ENCODE measurements around the gene GCGR. TPM values are rescaled to one million over a fixed set of nuclear protein-coding genes. Genes with fewer than 3 reads are reported as not detected.

The GCGR gene
- total and polyA plus RNA-seq, 2 of the 13 experiments (the other 11 are each of a cell fraction or from before 2014, with no cell fraction given): 0.04 to 0.13 TPM

- TF ChIP-seq ZNF367 (CRISPR knock-in tag; IDR thresholded peaks at IDR 0.05; ENCODE audit: borderline replicate concordance) (peak; percentile 63; the same call in 1 of the 2 replicates), THRA (CRISPR knock-in tag; IDR thresholded peaks at IDR 0.05; ENCODE audit: borderline replicate concordance) (no peak), CREM (IDR thresholded peaks at IDR 0.05) (no peak), CREM (CRISPR knock-in tag; IDR thresholded peaks at IDR 0.05) (peak; percentile 7; the same call in 1 of the 2 replicates), ZNF296 (CRISPR knock-in tag; conservative IDR thresholded peaks at IDR 0.05) (no peak), MTF2 (CRISPR knock-in tag; IDR thresholded peaks at IDR 0.05; ENCODE audit: borderline replicate concordance) (no peak), ETV5 (CRISPR knock-in tag; IDR thresholded peaks at IDR 0.05; ENCODE audit: borderline replicate concordance) (no peak; the same call in none of the 2 replicates), ZNF556 (CRISPR knock-in tag; IDR thresholded peaks at IDR 0.05; ENCODE audit: borderline replicate concordance) (no peak), BRCA1 (CRISPR knock-in tag; IDR thresholded peaks at IDR 0.05) (no peak), ZNF761 (CRISPR knock-in tag; conservative IDR thresholded peaks at IDR 0.05) (no peak), MBNL3 (CRISPR knock-in tag; conservative IDR thresholded peaks at IDR 0.05) (no peak), ZNF614 (CRISPR knock-in tag; IDR thresholded peaks at IDR 0.05; ENCODE audit: borderline replicate concordance) (no peak), DMAP1 (CRISPR knock-in tag; IDR thresholded peaks at IDR 0.05) (no peak), ZNF674 (CRISPR knock-in tag; IDR thresholded peaks at IDR 0.05; ENCODE audit: low read depth) (no peak), ZBTB1 (CRISPR knock-in tag; IDR thresholded peaks at IDR 0.05; ENCODE audit: borderline replicate concordance) (no peak), XBP1 (CRISPR knock-in tag; IDR thresholded peaks at IDR 0.05) (no peak), ATRX (CRISPR knock-in tag; IDR thresholded peaks at IDR 0.05; ENCODE audit: borderline replicate concordance) (no peak), SSRP1 (CRISPR knock-in tag; IDR thresholded peaks at IDR 0.05) (no peak), JUND (CRISPR knock-in tag; IDR thresholded peaks at IDR 0.05) (no peak), ZBTB14 (CRISPR knock-in tag; IDR thresholded peaks at IDR 0.05) (no peak; the same call in 1 of the 2 replicates), TCF7L2 (IDR thresholded peaks at IDR 0.05; ENCODE audit: low read depth, low read length) (no peak), U2AF2 (IDR thresholded peaks at IDR 0.05; ENCODE audit: low read depth, low read length) (no peak), GLMP (CRISPR knock-in tag; IDR thresholded peaks at IDR 0.05; ENCODE audit: borderline replicate concordance) (no peak), NFE2L1 (CRISPR knock-in tag; IDR thresholded peaks at IDR 0.05; ENCODE audit: borderline replicate concordance) (0 out of 2 replicates have a peak, but pooled peaks have one; percentile 72), GABPB1 (CRISPR knock-in tag; IDR thresholded peaks at IDR 0.05) (0 out of 2 replicates have a peak, but pooled peaks have one; percentile 46)
Observed at GRCh38 chr17:81832608-81833159, 28.7 kb downstream of the GCGR start (continued).

Data from HepG2 (cell line).